Nephron progenitor cell (in vitro differentiated cells): ENCODE measurements around the gene ANTXR1.

Experiments used
- DNase-seq: peaks from one replicate; pipeline ENCODE4 v3.0.0; 2021
- H3K27ac Mint-ChIP-seq: 2 replicates; pipeline ENCODE4 v1.8.0; 2021; ENCODE audit warnings: mild to moderate bottlenecking, moderate library complexity, mixed read lengths
- H3K27me3 Mint-ChIP-seq: 2 replicates; pipeline ENCODE4 v1.8.0; 2021; ENCODE audit warnings: mild to moderate bottlenecking, low read depth, mixed read lengths; ENCODE audit not compliant: poor library complexity
- H3K36me3 Mint-ChIP-seq: 2 replicates; pipeline ENCODE4 v1.8.0; 2021; ENCODE audit warnings: low read depth, mixed read lengths
- H3K4me1 Mint-ChIP-seq: 2 replicates; pipeline ENCODE4 v1.8.0; 2021; ENCODE audit warnings: mixed read lengths
- H3K4me3 Mint-ChIP-seq: 2 replicates; pipeline ENCODE4 v1.8.0; 2021; ENCODE audit warnings: mild to moderate bottlenecking, moderate library complexity, mixed read lengths
- H3K9me3 Mint-ChIP-seq: 2 replicates; pipeline ENCODE4 v1.8.0; 2021; ENCODE audit warnings: mild to moderate bottlenecking, moderate library complexity, mixed read lengths
- CTCF ChIP-seq: fragments of 200-600 bp; sonication (generic); IDR thresholded peaks from 2 replicates; pipeline ENCODE4 v1.5.0; 2021; ENCODE audit warnings: antibody characterized with exemption

The ANTXR1 gene

GRCh38 chr2:69216535-69217332, 203.8 kb downstream of the ANTXR1 start:
- peaks cover 45% of the 10 kb centered on the region for H3K36me3 Mint-ChIP-seq
- no peak overlapping the region for H3K27ac Mint-ChIP-seq
- no peak overlapping the region for H3K4me3 Mint-ChIP-seq
- H3K9me3 Mint-ChIP-seq: no peaks in the 10 kb centered on the region
- H3K4me1 Mint-ChIP-seq: peaks cover 12% of the 10 kb centered on the region
- no peak for DNase-seq
- no peaks in the 10 kb centered on the region for H3K27me3 Mint-ChIP-seq
- TF ChIP-seq CTCF: no peak

GRCh38 chr2:69217333-69218080, 204.5 kb downstream of the ANTXR1 start:
- no peak for DNase-seq
- H3K36me3 Mint-ChIP-seq: peaks cover 52% of the 10 kb centered on the region
- H3K27ac Mint-ChIP-seq: no peak overlapping the region
- TF ChIP-seq CTCF: no peak
- peaks cover 20% of the 10 kb centered on the region for H3K4me1 Mint-ChIP-seq
- no peak overlapping the region for H3K4me3 Mint-ChIP-seq
- H3K9me3 Mint-ChIP-seq: no peaks in the 10 kb centered on the region
- no peaks in the 10 kb centered on the region for H3K27me3 Mint-ChIP-seq

GRCh38 chr2:69221512-69221911, 208.5 kb downstream of the ANTXR1 start:
- peaks cover 49% of the 10 kb centered on the region for H3K36me3 Mint-ChIP-seq
- H3K27ac Mint-ChIP-seq: no peak overlapping the region
- DNase-seq: no peak
- no peak overlapping the region for H3K4me3 Mint-ChIP-seq
- no peaks in the 10 kb centered on the region for H3K9me3 Mint-ChIP-seq
- no peaks in the 10 kb centered on the region for H3K27me3 Mint-ChIP-seq
- peaks cover 35% of the 10 kb centered on the region for H3K4me1 Mint-ChIP-seq
- no peak for TF ChIP-seq CTCF

GRCh38 chr2:69221960-69222751, 209.2 kb downstream of the ANTXR1 start:
- TF ChIP-seq CTCF: no peak
- H3K27ac Mint-ChIP-seq: peak overlapping the region; percentile 14
- peaks cover 35% of the 10 kb centered on the region for H3K4me1 Mint-ChIP-seq
- H3K9me3 Mint-ChIP-seq: no peaks in the 10 kb centered on the region
- no peak overlapping the region for H3K4me3 Mint-ChIP-seq
- no peaks in the 10 kb centered on the region for H3K27me3 Mint-ChIP-seq
- DNase-seq: no peak
- peaks cover 49% of the 10 kb centered on the region for H3K36me3 Mint-ChIP-seq

- H3K4me1 Mint-ChIP-seq: peaks cover 35% of the 10 kb centered on the region
- peaks cover 52% of the 10 kb centered on the region for H3K36me3 Mint-ChIP-seq
- no peak overlapping the region for H3K27ac Mint-ChIP-seq
- no peak overlapping the region for H3K4me3 Mint-ChIP-seq
- DNase-seq: no peak
- H3K27me3 Mint-ChIP-seq: no peaks in the 10 kb centered on the region
- no peak for TF ChIP-seq CTCF
- no peaks in the 10 kb centered on the region for H3K9me3 Mint-ChIP-seq
Observed at GRCh38 chr2:69222953-69223658, 210.1 kb downstream of the ANTXR1 start.
